ENCODE results near the gene PTGER1. TPM values are rescaled to one million over a fixed set of nuclear protein-coding genes. Genes with fewer than 3 reads are reported as not detected.

PTGER1 gene
- total and polyA plus RNA-seq, 9 of the 15 experiments (the other 6 are each of a cell fraction or from before 2014, with no cell fraction given): 0.06 to 0.36 (median 0.31) TPM; not detected in 5

GRCh38 chr19:14496029-14496833 lies 21.1 kb upstream of the PTGER1 start, which contains the start of gene GIPC1 (continued):
- TF ChIP-seq ZNF431 (CRISPR knock-in tag; IDR thresholded peaks at IDR 0.05) (no peak; the same call in 1 of the 2 replicates), CBX2 (IDR thresholded peaks at IDR 0.05; ENCODE audit: insufficient read depth, low read length, poor library complexity, severe bottlenecking) (no peak), GTF2E2 (tag; IDR thresholded peaks at IDR 0.05) (no peak), HNRNPK (IDR thresholded peaks at IDR 0.05; ENCODE audit: low read depth, low read length, poor library complexity, severe bottlenecking) (no peak), ZNF274 (IDR thresholded peaks at IDR 0.05; ENCODE audit: borderline replicate concordance, low read depth, low read length) (no peak), BRF2 (IDR thresholded peaks at IDR 0.05; ENCODE audit: borderline replicate concordance, insufficient read depth, insufficient read length) (no peak), CHCHD3 (CRISPR knock-in tag; IDR thresholded peaks at IDR 0.05) (no peak), U2AF2 (optimal IDR thresholded peaks at IDR 0.05; ENCODE audit: low read depth, low read length) (no peak), HMG20A (CRISPR knock-in tag; conservative IDR thresholded peaks at IDR 0.05) (no peak), TAF1 (IDR thresholded peaks at IDR 0.05; ENCODE audit: control insufficient read depth, extremely low read depth, insufficient read depth, low read length, severe bottlenecking) (no peak), CBFB (CRISPR knock-in tag; IDR thresholded peaks at IDR 0.05) (no peak), HINFP (tag; conservative IDR thresholded peaks at IDR 0.05; ENCODE audit: low read depth) (peak; percentile 97), ELK3 (CRISPR knock-in tag; IDR thresholded peaks at IDR 0.05) (no peak), ZC3H4 (CRISPR knock-in tag; IDR thresholded peaks at IDR 0.05; ENCODE audit: borderline replicate concordance) (no peak), USF2 (CRISPR knock-in tag; IDR thresholded peaks at IDR 0.05) (peak; percentile 91), POLR2H (tag; IDR thresholded peaks at IDR 0.05; ENCODE audit: low read depth) (no peak), ZBTB2 (IDR thresholded peaks at IDR 0.05) (no peak), THAP12 (CRISPR knock-in tag; IDR thresholded peaks at IDR 0.05) (peak; percentile 44; the same call in 1 of the 2 replicates)
